GOT3 (cell line): Measurements from ENCODE around the gene TUBA1C.

Experiments
- DNase-seq: peaks from one replicate; lab custom pipeline; 2025; ENCODE audit warnings: mixed read lengths; lab: John Stamatoyannopoulos, UW

Gene TUBA1C

GRCh38 chr12:49283541-49284429 lies 18.9 kb downstream of the TUBA1C start:
- no peak for DNase-seq

- no peak for DNase-seq
Measured at GRCh38 chr12:49284672-49285071, 19.8 kb downstream of the TUBA1C start.

GRCh38 chr12:49287876-49288275 lies 23.0 kb downstream of the TUBA1C start:
- no peak for DNase-seq

GRCh38 chr12:49288412-49288853 lies 23.6 kb downstream of the TUBA1C start:
- peak; percentile 88 for DNase-seq

- no peak for DNase-seq
Measured at GRCh38 chr12:49288922-49289555, 24.2 kb downstream of the TUBA1C start.

- no peak for DNase-seq
Measured at GRCh38 chr12:49292729-49293055, 27.8 kb downstream of the TUBA1C start.

GRCh38 chr12:49293056-49293956 lies 28.4 kb downstream of the TUBA1C start:
- DNase-seq, result no peak

- no peak for DNase-seq
Measured at GRCh38 chr12:49294086-49294803, 29.4 kb downstream of the TUBA1C start.

- DNase-seq, result no peak
Measured at GRCh38 chr12:49294804-49295081, 29.9 kb downstream of the TUBA1C start.

- DNase-seq, result no peak
Measured at GRCh38 chr12:49295082-49295936, 30.4 kb downstream of the TUBA1C start, which contains the start of gene PRPH. TSS of gene PRPH (plus strand) at chr12:49295147. CDS start at chr12:49295201, 54 bp downstream.

- no peak for DNase-seq
Measured at GRCh38 chr12:49296034-49296835, 31.4 kb downstream of the TUBA1C start.

- no peak for DNase-seq
Measured at GRCh38 chr12:49296836-49297694, 32.2 kb downstream of the TUBA1C start.

GRCh38 chr12:49297695-49298060 lies 32.8 kb downstream of the TUBA1C start:
- no peak for DNase-seq

- no peak for DNase-seq
Measured at GRCh38 chr12:49298160-49298559, 33.3 kb downstream of the TUBA1C start.

GRCh38 chr12:49301760-49302159 lies 36.9 kb downstream of the TUBA1C start:
- no peak for DNase-seq

GRCh38 chr12:49304161-49304560 lies 39.3 kb downstream of the TUBA1C start:
- no peak for DNase-seq

GRCh38 chr12:49305762-49306510 lies 41.1 kb downstream of the TUBA1C start:
- no peak for DNase-seq

- DNase-seq, result no peak
Measured at GRCh38 chr12:49309386-49309785, 44.5 kb downstream of the TUBA1C start.
